ENCODE measurements around the gene GPX4.
A peak's percentile ranks its signal among the peaks of the same experiment; 100 is the strongest.
"Not testable (repeated sequence)": the region's sequence is repeated elsewhere in the genome, so short reads cannot be mapped to it uniquely, and the experiment has no call there.

Gene GPX4

GRCh38 chr19:1103132-1103707 lies 574 bp upstream of the GPX4 start:
- no peak for DNase-seq

- DNase-seq: peak; percentile 71 to 73
Measured at GRCh38 chr19:1104311-1105007, 665 bp downstream of the GPX4 start.

- no peak for DNase-seq
Measured at GRCh38 chr19:1105008-1105872, 1.4 kb downstream of the GPX4 start.

GRCh38 chr19:1105873-1106840 lies 2.4 kb downstream of the GPX4 start:
- DNase-seq: no peak

- DNase-seq: no peak
Measured at GRCh38 chr19:1106841-1107660, 3.3 kb downstream of the GPX4 start.

GRCh38 chr19:1107661-1108261 lies 4.0 kb downstream of the GPX4 start:
- no peak for DNase-seq

- no peak for DNase-seq
Measured at GRCh38 chr19:1108291-1109031, 4.7 kb downstream of the GPX4 start.

- no peak for DNase-seq
Measured at GRCh38 chr19:1109032-1109551, 5.3 kb downstream of the GPX4 start.

GRCh38 chr19:1109697-1110671 lies 6.2 kb downstream of the GPX4 start:
- DNase-seq: no peak

- no peak for DNase-seq
Measured at GRCh38 chr19:1110809-1111640, 7.2 kb downstream of the GPX4 start.

GRCh38 chr19:1111641-1112267 lies 8.0 kb downstream of the GPX4 start:
- DNase-seq: no peak

- no peak for DNase-seq
Measured at GRCh38 chr19:1112268-1113029, 8.7 kb downstream of the GPX4 start.

- peak; percentile 39 to 56 for DNase-seq
Measured at GRCh38 chr19:1113030-1113985, 9.5 kb downstream of the GPX4 start.

GRCh38 chr19:1113986-1114483 lies 10.2 kb downstream of the GPX4 start:
- no peak for DNase-seq

GRCh38 chr19:1114728-1115127 lies 10.9 kb downstream of the GPX4 start:
- not testable (repeated sequence) for DNase-seq
